Measurements from ENCODE around the gene RCAN1.

The RCAN1 gene

DNA sequence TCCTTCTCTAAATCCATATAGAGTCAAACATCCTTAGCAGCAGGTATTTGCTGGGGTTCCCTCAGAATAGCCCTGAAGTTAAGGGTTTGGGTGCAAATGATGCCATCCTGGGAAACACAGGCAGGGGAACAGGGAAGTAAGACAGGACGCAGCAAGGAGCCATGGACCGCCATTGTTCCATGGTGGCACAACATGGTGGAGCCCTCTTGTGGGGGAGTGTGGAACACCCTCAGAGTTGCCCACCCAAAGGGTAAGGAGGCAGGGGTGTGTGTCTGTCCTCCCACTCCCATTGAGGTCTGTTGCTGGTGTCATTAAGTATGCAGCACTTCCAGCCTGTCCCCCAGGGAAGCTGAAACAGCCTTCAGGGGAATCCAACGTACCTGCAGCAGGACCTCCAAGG, 20.4 kb upstream of the RCAN1 start:
- no peak for TF ChIP-seq TAF1 (IDR thresholded peaks at IDR 0.05; ENCODE audit: borderline replicate concordance, insufficient read depth, low read length)
- TF ChIP-seq POLR2AphosphoS5 (IDR thresholded peaks at IDR 0.05; ENCODE audit: low read depth, low read length) = no peak
- TF ChIP-seq SIN3A (IDR thresholded peaks at IDR 0.05; ENCODE audit: borderline replicate concordance, insufficient read depth, low read length) = no peak
- TF ChIP-seq, protein P1, sequence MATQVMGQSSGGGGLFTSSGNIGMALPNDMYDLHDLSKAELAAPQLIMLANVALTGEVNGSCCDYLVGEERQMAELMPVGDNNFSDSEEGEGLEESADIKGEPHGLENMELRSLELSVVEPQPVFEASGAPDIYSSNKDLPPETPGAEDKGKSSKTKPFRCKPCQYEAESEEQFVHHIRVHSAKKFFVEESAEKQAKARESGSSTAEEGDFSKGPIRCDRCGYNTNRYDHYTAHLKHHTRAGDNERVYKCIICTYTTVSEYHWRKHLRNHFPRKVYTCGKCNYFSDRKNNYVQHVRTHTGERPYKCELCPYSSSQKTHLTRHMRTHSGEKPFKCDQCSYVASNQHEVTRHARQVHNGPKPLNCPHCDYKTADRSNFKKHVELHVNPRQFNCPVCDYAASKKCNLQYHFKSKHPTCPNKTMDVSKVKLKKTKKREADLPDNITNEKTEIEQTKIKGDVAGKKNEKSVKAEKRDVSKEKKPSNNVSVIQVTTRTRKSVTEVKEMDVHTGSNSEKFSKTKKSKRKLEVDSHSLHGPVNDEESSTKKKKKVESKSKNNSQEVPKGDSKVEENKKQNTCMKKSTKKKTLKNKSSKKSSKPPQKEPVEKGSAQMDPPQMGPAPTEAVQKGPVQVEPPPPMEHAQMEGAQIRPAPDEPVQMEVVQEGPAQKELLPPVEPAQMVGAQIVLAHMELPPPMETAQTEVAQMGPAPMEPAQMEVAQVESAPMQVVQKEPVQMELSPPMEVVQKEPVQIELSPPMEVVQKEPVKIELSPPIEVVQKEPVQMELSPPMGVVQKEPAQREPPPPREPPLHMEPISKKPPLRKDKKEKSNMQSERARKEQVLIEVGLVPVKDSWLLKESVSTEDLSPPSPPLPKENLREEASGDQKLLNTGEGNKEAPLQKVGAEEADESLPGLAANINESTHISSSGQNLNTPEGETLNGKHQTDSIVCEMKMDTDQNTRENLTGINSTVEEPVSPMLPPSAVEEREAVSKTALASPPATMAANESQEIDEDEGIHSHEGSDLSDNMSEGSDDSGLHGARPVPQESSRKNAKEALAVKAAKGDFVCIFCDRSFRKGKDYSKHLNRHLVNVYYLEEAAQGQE (IDR thresholded peaks at IDR 0.05; ENCODE audit: insufficient read depth in 1 of 2, low read depth in 2 of 2, low read length in 2 of 2) = no peak
- no peak for TF ChIP-seq FOXP2 (optimal IDR thresholded peaks at IDR 0.05; ENCODE audit: borderline replicate concordance, extremely low read depth, extremely low read length, insufficient read depth)

DNA sequence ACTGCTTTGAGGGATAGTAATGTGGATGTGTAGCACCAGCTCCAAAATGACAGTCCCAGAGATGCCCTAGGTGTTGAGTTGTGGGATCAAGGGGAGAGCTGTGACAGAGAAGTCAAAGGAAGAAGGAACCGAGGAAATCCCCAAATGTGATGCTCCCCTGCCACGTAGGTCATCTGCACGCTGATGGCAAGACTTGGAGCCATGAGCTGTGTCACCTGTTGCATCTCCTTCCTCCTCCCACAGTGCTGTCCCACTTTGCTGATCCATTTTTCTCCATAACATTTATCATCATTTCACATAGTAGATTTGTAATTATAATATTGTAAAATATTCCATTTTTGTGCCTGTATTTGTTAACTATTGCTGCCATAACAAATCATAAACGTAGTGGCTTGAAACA, 17.6 kb upstream of the RCAN1 start:
- TF ChIP-seq, protein P1 (IDR thresholded peaks at IDR 0.05; ENCODE audit: insufficient read depth in 1 of 2, low read depth in 2 of 2, low read length in 2 of 2) = no peak
- TF ChIP-seq SIN3A (IDR thresholded peaks at IDR 0.05; ENCODE audit: borderline replicate concordance, insufficient read depth, low read length) = no peak
- TF ChIP-seq TAF1 (IDR thresholded peaks at IDR 0.05; ENCODE audit: borderline replicate concordance, insufficient read depth, low read length) = no peak
- TF ChIP-seq POLR2AphosphoS5 (IDR thresholded peaks at IDR 0.05; ENCODE audit: low read depth, low read length) = no peak
- no peak for TF ChIP-seq FOXP2 (optimal IDR thresholded peaks at IDR 0.05; ENCODE audit: borderline replicate concordance, extremely low read depth, extremely low read length, insufficient read depth)

DNA sequence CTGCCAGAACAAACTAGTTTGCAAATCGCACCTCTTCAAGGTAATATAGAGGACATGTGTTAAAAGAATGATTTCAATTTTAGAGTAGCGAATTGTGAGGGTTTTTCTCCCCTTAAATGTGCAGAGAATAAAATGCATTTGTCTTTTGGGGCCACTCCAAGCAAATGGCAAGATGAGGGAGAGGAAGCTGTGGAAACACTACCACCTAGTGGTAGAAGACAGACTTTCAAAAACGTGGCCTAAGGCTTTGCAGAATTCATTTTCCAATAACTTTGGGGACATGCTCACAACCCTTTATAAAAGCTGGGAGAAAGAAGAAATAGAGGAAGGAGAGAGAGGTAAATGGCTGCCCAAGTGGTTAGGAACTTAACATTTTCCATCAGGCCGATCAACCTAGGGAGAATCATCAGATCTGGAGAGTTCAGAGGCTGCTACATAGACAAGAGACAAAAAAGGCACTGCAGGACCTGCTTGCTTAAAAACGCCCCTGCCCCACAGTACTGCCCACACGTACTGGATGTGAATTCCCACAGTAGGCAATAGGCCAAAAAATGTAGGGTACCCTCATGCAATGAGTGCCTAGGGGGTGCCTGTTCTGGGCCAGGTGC, 15.7 kb upstream of the RCAN1 start:
- TF ChIP-seq, protein P1 (IDR thresholded peaks at IDR 0.05; ENCODE audit: insufficient read depth in 1 of 2, low read depth in 2 of 2, low read length in 2 of 2) = no peak
- TF ChIP-seq FOXP2 (optimal IDR thresholded peaks at IDR 0.05; ENCODE audit: borderline replicate concordance, extremely low read depth, extremely low read length, insufficient read depth) (no peak), POLR2AphosphoS5 (IDR thresholded peaks at IDR 0.05; ENCODE audit: low read depth, low read length) (no peak), SIN3A (IDR thresholded peaks at IDR 0.05; ENCODE audit: borderline replicate concordance, insufficient read depth, low read length) (no peak), TAF1 (IDR thresholded peaks at IDR 0.05; ENCODE audit: borderline replicate concordance, insufficient read depth, low read length) (no peak)

DNA sequence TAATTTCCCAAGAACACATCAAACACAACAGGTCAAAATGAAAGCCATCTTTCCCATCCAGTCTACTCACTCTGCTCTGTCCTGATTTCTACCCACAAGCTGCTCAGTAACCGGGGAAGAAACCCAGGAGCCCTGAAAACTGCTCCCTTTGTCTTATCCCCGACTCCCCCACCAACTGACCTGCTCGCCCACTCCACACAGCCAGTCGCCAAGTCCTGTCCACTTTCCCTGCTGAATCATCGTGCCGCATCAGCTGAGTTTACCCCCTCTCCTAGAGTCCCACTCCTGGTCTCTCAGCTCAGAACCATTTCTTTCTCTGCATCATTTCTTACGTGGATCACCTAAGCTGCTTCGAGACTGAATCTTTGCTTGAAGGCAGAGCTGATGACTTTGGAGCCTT, 11.2 kb upstream of the RCAN1 start:
- TF ChIP-seq SIN3A (IDR thresholded peaks at IDR 0.05; ENCODE audit: borderline replicate concordance, insufficient read depth, low read length) = no peak
- TF ChIP-seq, protein P1 (IDR thresholded peaks at IDR 0.05; ENCODE audit: insufficient read depth in 1 of 2, low read depth in 2 of 2, low read length in 2 of 2) = no peak
- TF ChIP-seq TAF1 (IDR thresholded peaks at IDR 0.05; ENCODE audit: borderline replicate concordance, insufficient read depth, low read length) = no peak
- no peak for TF ChIP-seq FOXP2 (optimal IDR thresholded peaks at IDR 0.05; ENCODE audit: borderline replicate concordance, extremely low read depth, extremely low read length, insufficient read depth)
